Middle frontal gyrus (tissue), 1 donor: ENCODE results near the gene ACCS.

Source experiments
- DNase-seq: peaks from one replicate; pipeline ENCODE4 v3.0.0-alpha.2; 2015; ENCODE audit warnings: low spot score; ENCODE audit errors: extremely low spot score

Gene ACCS

GRCh38 chr11:44085330-44085729 lies 19.3 kb downstream of the ACCS start:
- no peak for DNase-seq

GRCh38 chr11:44088377-44088776 lies 22.3 kb downstream of the ACCS start:
- DNase-seq = no peak

GRCh38 chr11:44088871-44089270 lies 22.8 kb downstream of the ACCS start:
- DNase-seq = no peak

- DNase-seq = no peak
Measured at GRCh38 chr11:44090539-44090938, 24.5 kb downstream of the ACCS start.

- DNase-seq = peak; percentile 83
Measured at GRCh38 chr11:44094260-44094868, 28.3 kb downstream of the ACCS start.

GRCh38 chr11:44095506-44096359 lies 29.7 kb downstream of the ACCS start, which contains the start of gene EXT2:
Gene EXT2 (plus strand): TSS chr11:44095678. CDS start chr11:44107713, 12,035 bp downstream.
- DNase-seq = peak; percentile 82

- no peak for DNase-seq
Measured at GRCh38 chr11:44096360-44097185, 30.5 kb downstream of the ACCS start.

- DNase-seq = no peak
Measured at GRCh38 chr11:44097821-44098220, 31.8 kb downstream of the ACCS start.

- no peak for DNase-seq
Measured at GRCh38 chr11:44101098-44101497, 35.0 kb downstream of the ACCS start.

GRCh38 chr11:44104481-44105294 lies 38.6 kb downstream of the ACCS start:
- DNase-seq = no peak

- no peak for DNase-seq
Measured at GRCh38 chr11:44108260-44108659, 42.2 kb downstream of the ACCS start.

GRCh38 chr11:44110231-44110679 lies 44.2 kb downstream of the ACCS start:
- no peak for DNase-seq

GRCh38 chr11:44112091-44112821 lies 46.2 kb downstream of the ACCS start:
- DNase-seq = no peak

- no peak for DNase-seq
Measured at GRCh38 chr11:44113018-44113417, 46.9 kb downstream of the ACCS start.

- DNase-seq = no peak
Measured at GRCh38 chr11:44113572-44113971, 47.5 kb downstream of the ACCS start.

- DNase-seq = no peak
Measured at GRCh38 chr11:44116234-44116830, 50.3 kb downstream of the ACCS start.

- no peak for DNase-seq
Measured at GRCh38 chr11:44120169-44120568, 54.1 kb downstream of the ACCS start.

- no peak for DNase-seq
Measured at GRCh38 chr11:44125598-44125997, 59.5 kb downstream of the ACCS start.

GRCh38 chr11:44126304-44126703 lies 60.2 kb downstream of the ACCS start:
- no peak for DNase-seq

- no peak for DNase-seq
Measured at GRCh38 chr11:44127130-44127529, 61.1 kb downstream of the ACCS start.
